Measurements from ENCODE around the gene CCL13.

- TF ChIP-seq CTCF (IDR thresholded peaks at IDR 0.05) (no peak), POLR2A (IDR thresholded peaks at IDR 0.05) (no peak)
Observed at GRCh38 chr17:34363183-34363661, 6.9 kb downstream of the CCL13 start, which contains the start of gene CCL1.

Measured in esophagus squamous epithelium (tissue), 4 donors.